Activated CD8-positive, alpha-beta memory T cell treated with anti-CD3 and anti-CD28 coated beads, Interleukin-2, amount 50 U/mL, for 1 hour (primary cell): ENCODE results near the gene MOB4.

Experiments
- DNase-seq: peaks from one replicate; pipeline ENCODE4 v3.0.0-alpha.2; 2020; ENCODE audit errors: extremely low read depth

The MOB4 gene

DNA sequence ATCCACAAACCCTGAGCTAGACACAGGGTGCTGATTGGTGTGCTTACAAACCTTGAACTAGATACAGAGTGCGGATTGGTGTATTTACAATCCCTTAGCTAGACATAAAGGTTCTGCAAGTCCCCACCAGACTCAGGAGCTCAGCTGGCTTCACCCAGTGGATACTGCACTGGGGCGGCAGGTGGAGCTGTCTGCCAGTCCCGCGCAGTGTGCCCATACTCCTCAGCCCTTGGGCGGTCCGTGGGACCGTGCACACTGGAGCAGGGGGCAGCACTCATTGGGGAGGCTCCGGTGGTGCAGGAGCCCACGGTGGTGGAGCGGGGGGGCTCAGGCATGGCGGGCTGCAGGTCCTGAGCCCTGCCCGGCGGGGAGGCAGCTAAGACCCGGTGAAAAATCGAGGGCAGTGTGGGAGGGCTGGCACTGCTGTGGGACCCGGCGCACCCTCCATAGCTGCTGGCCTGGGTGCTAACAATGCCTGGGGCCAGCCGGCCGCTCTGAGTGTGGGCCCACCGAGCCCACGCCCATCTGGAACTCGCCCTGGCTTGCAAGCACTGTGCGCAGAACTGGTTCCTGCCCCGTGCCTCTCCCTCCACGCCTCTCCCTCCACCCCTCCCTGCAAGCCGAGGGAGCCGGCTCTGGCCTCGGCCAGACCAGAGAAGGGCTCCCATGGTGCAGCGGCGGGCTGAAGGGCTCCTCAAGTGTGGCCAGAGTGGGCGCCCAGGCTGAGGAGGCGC, 75.6 kb downstream of the MOB4 start:
- DNase-seq, result no peak

DNA sequence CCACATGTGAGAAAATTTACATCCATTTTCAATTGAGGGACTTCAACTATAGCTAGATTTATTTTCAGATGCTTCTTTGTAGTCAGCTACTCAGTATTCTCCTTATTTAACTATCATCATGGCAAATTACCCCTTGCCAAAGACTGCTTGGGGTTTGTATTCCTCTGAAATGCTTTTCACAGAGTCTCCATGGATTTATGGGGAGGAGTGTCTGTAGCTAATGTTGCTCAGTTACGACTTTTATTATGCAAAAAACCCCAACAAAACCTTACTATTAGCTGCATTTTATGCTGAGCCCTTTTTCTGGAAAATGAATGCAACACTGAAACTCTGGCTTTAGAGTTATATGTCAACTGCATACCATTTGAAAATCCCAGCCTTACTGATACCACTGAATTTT, 80.9 kb downstream of the MOB4 start:
- no peak for DNase-seq

- DNase-seq, result no peak
These were observed 81.3 kb downstream of the MOB4 start for GRCh38 chr2:197597166-197597565.

DNA sequence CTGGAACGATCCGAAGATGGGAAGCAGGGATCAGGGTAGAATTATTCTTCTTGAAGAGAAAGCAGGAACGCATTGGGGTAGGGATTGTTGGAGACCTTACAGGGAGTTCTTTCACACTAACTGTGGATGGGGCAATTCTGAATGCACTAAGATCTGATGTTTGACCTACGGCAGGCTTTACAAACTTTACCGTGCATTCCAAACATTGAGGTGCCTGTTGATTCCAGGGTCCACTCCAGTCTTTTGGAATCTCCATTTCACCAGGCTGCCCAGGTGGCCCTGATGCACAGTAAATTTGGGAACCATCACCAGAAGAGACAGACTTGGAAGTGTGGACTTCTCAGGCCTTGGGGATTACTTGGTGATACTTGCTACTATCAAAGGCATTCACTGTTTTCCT, 82.6 kb downstream of the MOB4 start:
- no peak for DNase-seq

DNA sequence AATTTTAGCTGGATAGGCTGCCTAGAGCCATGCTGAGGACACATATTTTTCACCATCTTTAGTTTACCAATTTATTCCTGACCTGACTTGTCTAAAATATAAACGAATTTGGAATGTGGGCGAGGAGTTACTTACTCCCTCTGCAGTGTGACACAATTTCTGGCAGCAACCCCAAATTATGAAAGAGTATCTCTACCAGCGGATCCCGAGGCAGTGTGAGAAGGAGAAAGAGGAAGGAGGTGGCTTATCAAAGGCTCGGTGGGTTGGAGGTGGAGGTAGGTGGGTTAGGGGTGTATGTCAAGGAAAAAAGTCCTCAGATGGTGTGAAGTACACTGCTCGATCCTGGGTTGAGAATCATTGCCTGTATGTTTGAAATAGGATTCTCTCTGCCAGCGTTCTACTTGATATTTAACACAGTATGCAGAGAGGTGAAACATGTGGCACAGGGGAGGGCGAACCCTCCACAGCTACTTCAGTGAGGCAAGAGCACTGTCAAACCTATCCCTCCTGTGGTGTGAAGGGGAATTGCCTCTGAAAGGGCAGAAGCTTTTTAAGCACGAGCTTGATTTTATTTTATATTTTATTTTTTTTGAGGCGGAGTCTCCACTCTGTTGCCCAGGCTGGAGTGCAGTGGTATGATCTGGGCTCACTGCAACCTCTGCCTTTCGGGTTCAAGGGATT, 83.6 kb downstream of the MOB4 start:
- DNase-seq, result no peak

- no peak for DNase-seq
These were observed 84.4 kb downstream of the MOB4 start for GRCh38 chr2:197600306-197600705.

DNA sequence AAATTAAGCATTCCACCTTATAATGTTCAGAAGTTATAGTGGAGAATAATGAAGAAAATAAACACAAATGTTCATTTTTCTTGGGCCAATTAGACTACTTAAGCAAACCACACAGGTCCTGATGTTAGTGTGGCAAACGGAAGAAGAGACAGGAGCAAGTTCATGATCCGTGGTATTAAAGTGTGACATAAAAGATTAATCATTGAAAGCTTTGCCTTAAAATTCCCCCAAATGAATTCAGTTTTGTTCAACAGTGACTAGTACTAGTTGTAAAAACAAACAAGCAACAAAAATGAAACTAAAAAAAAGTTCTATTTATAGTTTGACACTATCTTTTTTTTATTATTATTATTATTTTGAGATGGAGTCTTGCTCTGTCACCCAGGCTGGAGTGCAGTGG, 85.9 kb downstream of the MOB4 start:
- DNase-seq, result no peak
